ENCODE measurements around the gene PRRX2. TPM values are rescaled to one million over a fixed set of nuclear protein-coding genes. Genes with fewer than 3 reads are reported as not detected.

The PRRX2 gene
- total and polyA plus RNA-seq, 2 donors: 1.3 to 3.8 TPM

DNA sequence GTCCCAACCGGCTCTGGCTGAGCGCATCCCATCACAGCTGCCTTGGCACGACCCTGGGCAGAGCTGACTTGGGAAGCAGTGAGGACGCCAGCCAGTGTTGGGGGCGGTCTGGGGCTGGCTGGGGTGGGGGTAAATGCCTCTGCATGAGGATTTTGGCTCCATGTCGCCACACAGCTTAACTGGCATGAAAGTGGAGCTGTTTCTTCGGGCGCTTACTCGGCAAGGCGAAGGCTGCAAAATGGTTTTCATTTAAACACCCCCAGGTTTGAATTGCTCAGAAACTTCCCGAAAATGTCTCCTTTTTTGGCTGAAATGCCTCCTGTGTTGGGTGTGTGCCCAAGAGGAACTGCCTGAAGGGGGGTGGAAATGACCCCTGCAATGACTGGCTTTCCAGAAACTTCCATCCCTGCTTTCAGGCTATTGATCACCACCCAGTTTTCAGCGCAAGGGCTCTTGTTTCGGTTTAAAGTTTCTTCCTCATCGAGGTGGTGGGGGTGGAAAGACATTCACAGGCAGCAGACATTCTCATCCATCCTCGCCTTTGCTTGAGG, 49.1 kb downstream of the PRRX2 start:
- peaks cover 0 to 13% of the 10 kb centered on the region in 2 donors for H3K4me1 ChIP-seq (ENCODE audit: control insufficient read depth in 2 of 2, insufficient read depth in 2 of 2, low read length in 2 of 2)
- H3K36me3 ChIP-seq (ENCODE audit: control insufficient read depth in 2 of 2, insufficient read depth in 2 of 2, low read length in 1 of 2): no peaks in the 10 kb centered on the region
- DNase-seq (ENCODE audit: low read depth in 6 of 9, low spot score in 9 of 9): no peak
- no peak overlapping the region for H3K4me3 ChIP-seq (ENCODE audit: low read length in 2 of 2)
- no peaks in the 10 kb centered on the region for H3K9me3 ChIP-seq (ENCODE audit: control insufficient read depth in 2 of 2, insufficient read depth in 1 of 2, low read length in 1 of 2)
- peaks cover 5 to 53% of the 10 kb centered on the region in 2 donors for H3K27me3 ChIP-seq (ENCODE audit: control insufficient read depth in 2 of 2, insufficient read depth in 1 of 2, low read length in 1 of 2)
- H3K27ac ChIP-seq (ENCODE audit: low read depth in 1 of 2, low read length in 1 of 2): no peak overlapping the region
- WGBS: 82% methylated on average over 15 of the region's 15 CpGs

DNA sequence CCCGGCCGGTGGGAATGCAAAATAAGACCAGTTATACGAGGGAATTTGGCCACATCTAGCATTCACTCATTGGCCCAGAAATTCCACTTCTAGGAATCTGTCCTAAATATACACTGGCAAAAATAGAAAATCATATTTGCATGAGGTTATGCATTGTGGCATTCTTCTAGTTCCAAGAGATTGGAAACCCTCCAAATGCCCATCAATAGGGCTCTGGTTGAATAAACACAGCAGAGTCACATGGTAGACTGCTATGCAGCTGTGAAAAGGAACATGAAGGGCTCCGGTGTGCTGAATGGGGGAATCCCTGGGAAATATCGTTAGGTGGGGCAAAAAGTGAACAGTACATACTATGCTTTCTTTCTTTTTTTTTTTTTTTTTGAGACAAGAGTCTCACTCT, 50.6 kb downstream of the PRRX2 start:
- Histone ChIP-seq H3K9me3 (ENCODE audit: control insufficient read depth in 2 of 2, insufficient read depth in 1 of 2, low read length in 1 of 2) (no peaks in the 10 kb centered on the region), H3K4me1 (ENCODE audit: control insufficient read depth in 2 of 2, insufficient read depth in 2 of 2, low read length in 2 of 2) (peaks cover 0 to 13% of the 10 kb centered on the region in 2 donors), H3K36me3 (ENCODE audit: control insufficient read depth in 2 of 2, insufficient read depth in 2 of 2, low read length in 1 of 2) (no peaks in the 10 kb centered on the region), H3K27me3 (ENCODE audit: control insufficient read depth in 2 of 2, insufficient read depth in 1 of 2, low read length in 1 of 2) (peaks cover 5 to 42% of the 10 kb centered on the region in 2 donors), H3K4me3 (ENCODE audit: low read length in 2 of 2) (no peak overlapping the region), H3K27ac (ENCODE audit: low read depth in 1 of 2, low read length in 1 of 2) (no peak overlapping the region)
- WGBS: 90% methylated on average over 5 of the region's 5 CpGs
- DNase-seq (ENCODE audit: low read depth in 6 of 9, low spot score in 9 of 9): no peak

DNA sequence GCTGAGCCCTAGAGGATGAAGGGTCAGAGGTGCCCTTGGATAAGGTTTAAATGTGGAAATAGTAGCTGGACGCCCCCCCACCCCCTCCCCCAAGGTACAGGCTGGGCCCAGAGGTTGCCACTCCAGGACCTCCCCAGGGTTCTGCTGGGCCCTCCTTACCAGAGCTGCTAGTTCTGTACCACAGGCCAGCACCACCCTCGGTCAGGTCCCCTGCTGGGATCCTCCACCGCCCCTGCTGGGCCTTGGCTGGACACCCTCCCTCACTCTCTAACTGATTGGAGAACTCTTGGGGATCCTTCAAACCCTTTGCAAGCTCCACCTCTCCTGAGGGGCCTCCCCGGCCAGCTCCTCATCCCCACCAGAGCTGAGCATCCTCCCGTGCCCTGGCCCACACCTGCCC, 52.5 kb downstream of the PRRX2 start:
- no peak overlapping the region for H3K27ac ChIP-seq (ENCODE audit: low read depth in 1 of 2, low read length in 1 of 2)
- peaks cover 0 to 26% of the 10 kb centered on the region in 2 donors for H3K27me3 ChIP-seq (ENCODE audit: control insufficient read depth in 2 of 2, insufficient read depth in 1 of 2, low read length in 1 of 2)
- no peak for DNase-seq (ENCODE audit: low read depth in 6 of 9, low spot score in 9 of 9)
- H3K36me3 ChIP-seq (ENCODE audit: control insufficient read depth in 2 of 2, insufficient read depth in 2 of 2, low read length in 1 of 2): no peaks in the 10 kb centered on the region
- no peaks in the 10 kb centered on the region for H3K9me3 ChIP-seq (ENCODE audit: control insufficient read depth in 2 of 2, insufficient read depth in 1 of 2, low read length in 1 of 2)
- H3K4me3 ChIP-seq (ENCODE audit: low read length in 2 of 2): no peak overlapping the region
- peaks cover 0 to under 1% of the 10 kb centered on the region in 2 donors for H3K4me1 ChIP-seq (ENCODE audit: control insufficient read depth in 2 of 2, insufficient read depth in 2 of 2, low read length in 2 of 2)
- 95% methylated on average over 5 of the region's 5 CpGs for WGBS

DNA sequence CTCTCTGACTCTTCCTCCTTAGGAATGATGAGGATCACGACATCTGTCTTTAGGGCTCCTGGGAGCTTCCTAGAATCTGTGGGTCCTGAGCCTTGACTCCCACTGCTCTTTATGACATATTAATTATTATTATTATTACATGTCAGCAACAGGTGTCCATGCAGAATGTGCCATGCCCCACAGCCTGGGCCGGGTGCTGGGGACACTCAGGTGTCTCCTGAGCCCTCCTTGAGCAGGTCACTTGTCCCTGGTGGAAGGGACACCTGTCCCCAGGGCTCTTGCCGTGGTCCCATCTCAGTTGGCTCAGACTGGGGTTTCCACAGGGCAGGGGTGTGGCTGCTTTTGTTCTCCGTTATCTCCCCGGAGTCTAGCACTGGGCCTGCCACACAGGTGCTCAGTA, 53.2 kb downstream of the PRRX2 start:
- Histone ChIP-seq H3K27ac (ENCODE audit: low read depth in 1 of 2, low read length in 1 of 2) (no peak overlapping the region), H3K9me3 (ENCODE audit: control insufficient read depth in 2 of 2, insufficient read depth in 1 of 2, low read length in 1 of 2) (no peaks in the 10 kb centered on the region), H3K4me3 (ENCODE audit: low read length in 2 of 2) (no peak overlapping the region), H3K36me3 (ENCODE audit: control insufficient read depth in 2 of 2, insufficient read depth in 2 of 2, low read length in 1 of 2) (no peaks in the 10 kb centered on the region), H3K4me1 (ENCODE audit: control insufficient read depth in 2 of 2, insufficient read depth in 2 of 2, low read length in 2 of 2) (no peaks in the 10 kb centered on the region), H3K27me3 (ENCODE audit: control insufficient read depth in 2 of 2, insufficient read depth in 1 of 2, low read length in 1 of 2) (peaks cover 0 to 23% of the 10 kb centered on the region in 2 donors)
- WGBS: 92% methylated on average over 5 of the region's 5 CpGs
- DNase-seq (ENCODE audit: low read depth in 6 of 9, low spot score in 9 of 9): no peak

DNA sequence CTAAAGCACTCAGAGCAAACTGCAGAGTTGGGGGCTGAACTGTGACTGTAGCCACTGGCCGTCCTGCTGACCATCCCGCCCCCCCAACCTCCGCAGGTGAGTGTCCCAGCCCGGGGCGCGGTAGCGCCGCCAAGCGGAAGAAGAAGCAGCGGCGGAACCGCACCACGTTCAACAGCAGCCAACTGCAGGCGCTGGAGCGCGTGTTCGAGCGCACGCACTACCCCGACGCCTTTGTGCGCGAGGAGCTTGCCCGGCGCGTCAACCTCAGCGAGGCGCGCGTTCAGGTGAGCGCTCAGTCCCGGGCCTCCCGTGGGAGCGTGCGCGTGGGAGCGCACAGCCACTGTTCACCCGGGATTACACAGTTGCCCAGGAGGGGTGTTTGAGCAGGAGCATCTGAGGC, 53.7 kb downstream of the PRRX2 start:
- DNase-seq (ENCODE audit: low read depth in 6 of 9, low spot score in 9 of 9): no peak
- 78% methylated on average over 38 of the region's 38 CpGs for WGBS
- no peaks in the 10 kb centered on the region for H3K36me3 ChIP-seq (ENCODE audit: control insufficient read depth in 2 of 2, insufficient read depth in 2 of 2, low read length in 1 of 2)

DNA sequence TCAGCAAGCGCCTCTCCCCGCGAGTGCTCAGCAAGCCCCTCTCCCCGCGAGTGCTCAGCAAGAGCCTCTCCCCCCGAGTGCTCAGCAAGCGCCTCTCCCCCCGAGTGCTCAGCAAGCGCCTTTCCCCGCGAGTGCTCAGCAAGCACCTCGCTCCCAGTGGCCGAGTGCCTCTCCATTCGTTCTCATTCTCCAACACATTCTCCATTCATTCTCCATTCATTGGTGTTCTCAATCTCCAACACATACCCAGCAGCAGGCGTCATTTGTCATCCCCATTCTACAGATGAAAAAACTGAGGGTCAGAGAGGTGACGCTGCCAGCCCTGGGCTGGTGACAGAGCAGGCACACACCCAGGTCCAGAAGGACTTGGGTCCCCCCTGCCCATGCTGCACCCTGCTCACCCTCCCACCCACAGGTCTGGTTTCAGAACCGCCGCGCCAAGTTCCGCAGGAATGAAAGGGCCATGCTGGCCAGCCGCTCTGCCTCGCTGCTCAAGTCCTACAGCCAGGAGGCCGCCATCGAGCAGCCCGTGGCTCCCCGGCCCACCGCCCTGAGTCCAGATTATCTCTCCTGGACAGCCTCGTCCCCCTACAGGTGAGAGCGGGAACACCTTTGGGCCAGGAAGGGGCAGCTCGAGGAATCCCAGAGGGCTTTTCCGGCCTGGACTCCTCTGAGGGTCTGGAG, 54.9 kb downstream of the PRRX2 start:
- DNase-seq (ENCODE audit: low read depth in 6 of 9, low spot score in 9 of 9): no peak
- H3K9me3 ChIP-seq (ENCODE audit: control insufficient read depth in 2 of 2, insufficient read depth in 1 of 2, low read length in 1 of 2): no peaks in the 10 kb centered on the region
- 91% methylated on average over 31 of the region's 31 CpGs for WGBS
- no peaks in the 10 kb centered on the region for H3K4me1 ChIP-seq (ENCODE audit: control insufficient read depth in 2 of 2, insufficient read depth in 2 of 2, low read length in 2 of 2)
- no peaks in the 10 kb centered on the region for H3K36me3 ChIP-seq (ENCODE audit: control insufficient read depth in 2 of 2, insufficient read depth in 2 of 2, low read length in 1 of 2)
- H3K27ac ChIP-seq (ENCODE audit: low read depth in 1 of 2, low read length in 1 of 2): no peak overlapping the region
- H3K4me3 ChIP-seq (ENCODE audit: low read length in 2 of 2): no peak overlapping the region
- H3K27me3 ChIP-seq (ENCODE audit: control insufficient read depth in 2 of 2, insufficient read depth in 1 of 2, low read length in 1 of 2): peaks cover 0 to 20% of the 10 kb centered on the region in 2 donors

More for the DNA sequence above, 53.7 kb downstream of the PRRX2 start:
- Histone ChIP-seq H3K9me3 (ENCODE audit: control insufficient read depth in 2 of 2, insufficient read depth in 1 of 2, low read length in 1 of 2) (no peaks in the 10 kb centered on the region), H3K27ac (ENCODE audit: low read depth in 1 of 2, low read length in 1 of 2) (no peak overlapping the region), H3K27me3 (ENCODE audit: control insufficient read depth in 2 of 2, insufficient read depth in 1 of 2, low read length in 1 of 2) (peaks cover 0 to 23% of the 10 kb centered on the region in 2 donors), H3K4me3 (ENCODE audit: low read length in 2 of 2) (no peak overlapping the region), H3K4me1 (ENCODE audit: control insufficient read depth in 2 of 2, insufficient read depth in 2 of 2, low read length in 2 of 2) (no peaks in the 10 kb centered on the region)

DNA sequence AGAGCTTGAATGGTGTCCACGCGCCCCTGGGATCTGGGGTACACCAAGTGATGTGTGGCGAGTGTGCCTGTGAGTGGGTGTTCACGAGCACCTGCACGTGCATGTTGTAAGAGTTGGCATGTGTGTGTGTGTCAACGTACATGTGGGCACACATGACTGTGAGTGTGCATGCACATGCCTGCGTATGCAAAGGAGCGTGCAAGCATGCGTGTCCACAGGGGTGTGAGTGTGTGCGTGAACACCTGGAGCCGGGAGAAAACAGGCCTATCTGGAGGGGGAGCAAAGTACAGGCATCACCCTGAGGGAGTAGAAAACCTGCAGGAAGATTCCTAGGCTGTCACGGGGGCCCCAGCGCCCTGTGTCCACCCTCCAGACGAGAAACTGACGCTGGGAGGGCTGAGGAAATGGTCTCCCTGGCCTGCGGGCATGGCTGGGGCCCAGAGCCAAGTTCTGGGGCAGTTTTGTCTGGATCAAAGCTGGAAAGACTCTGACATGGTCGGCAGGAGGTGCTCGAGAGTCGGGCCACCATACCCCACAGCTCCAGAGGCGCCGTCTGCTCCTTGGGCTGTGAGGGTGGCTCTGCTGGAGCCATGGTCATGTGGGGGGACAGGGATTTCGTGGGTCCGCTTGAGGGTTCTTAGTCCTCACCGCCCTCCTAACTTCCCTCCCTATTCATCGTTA, 55.6 kb downstream of the PRRX2 start:
- H3K4me1 ChIP-seq (ENCODE audit: control insufficient read depth in 2 of 2, insufficient read depth in 2 of 2, low read length in 2 of 2): no peaks in the 10 kb centered on the region
- no peaks in the 10 kb centered on the region for H3K36me3 ChIP-seq (ENCODE audit: control insufficient read depth in 2 of 2, insufficient read depth in 2 of 2, low read length in 1 of 2)
- 94% methylated on average over 25 of the region's 25 CpGs for WGBS
- H3K4me3 ChIP-seq (ENCODE audit: low read length in 2 of 2): no peak overlapping the region
- H3K27me3 ChIP-seq (ENCODE audit: control insufficient read depth in 2 of 2, insufficient read depth in 1 of 2, low read length in 1 of 2): peaks cover 0 to 27% of the 10 kb centered on the region in 2 donors
- DNase-seq (ENCODE audit: low read depth in 6 of 9, low spot score in 9 of 9): no peak
- no peaks in the 10 kb centered on the region for H3K9me3 ChIP-seq (ENCODE audit: control insufficient read depth in 2 of 2, insufficient read depth in 1 of 2, low read length in 1 of 2)
- no peak overlapping the region for H3K27ac ChIP-seq (ENCODE audit: low read depth in 1 of 2, low read length in 1 of 2)

DNA sequence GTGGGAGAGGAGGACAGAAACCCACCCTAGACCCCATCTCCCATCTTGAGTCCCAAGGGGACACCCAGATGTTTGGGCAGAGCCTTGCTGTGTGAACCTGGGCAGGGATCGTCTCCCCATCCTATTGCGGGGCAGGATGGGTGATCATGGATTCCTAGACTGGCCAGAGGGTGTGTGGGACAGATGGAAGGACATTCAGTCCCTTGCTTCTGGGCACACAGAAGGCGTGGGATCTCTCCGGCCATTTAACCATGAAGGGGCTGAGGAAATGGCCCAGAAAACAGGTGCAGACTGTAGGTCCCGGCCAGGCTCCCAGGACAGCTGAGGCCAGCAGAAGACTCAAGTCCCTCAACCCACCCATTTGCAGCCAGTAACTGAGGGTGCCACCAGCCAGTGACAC, 57.5 kb downstream of the PRRX2 start:
- Histone ChIP-seq H3K4me3 (ENCODE audit: low read length in 2 of 2) (no peak overlapping the region), H3K27ac (ENCODE audit: low read depth in 1 of 2, low read length in 1 of 2) (no peak overlapping the region), H3K4me1 (ENCODE audit: control insufficient read depth in 2 of 2, insufficient read depth in 2 of 2, low read length in 2 of 2) (peaks cover 0 to 5% of the 10 kb centered on the region in 2 donors), H3K27me3 (ENCODE audit: control insufficient read depth in 2 of 2, insufficient read depth in 1 of 2, low read length in 1 of 2) (peaks cover 0 to 37% of the 10 kb centered on the region in 2 donors), H3K36me3 (ENCODE audit: control insufficient read depth in 2 of 2, insufficient read depth in 2 of 2, low read length in 1 of 2) (no peaks in the 10 kb centered on the region), H3K9me3 (ENCODE audit: control insufficient read depth in 2 of 2, insufficient read depth in 1 of 2, low read length in 1 of 2) (no peaks in the 10 kb centered on the region)
- WGBS: 96% methylated on average over 5 of the region's 5 CpGs
- DNase-seq (ENCODE audit: low read depth in 6 of 9, low spot score in 9 of 9): no peak

DNA sequence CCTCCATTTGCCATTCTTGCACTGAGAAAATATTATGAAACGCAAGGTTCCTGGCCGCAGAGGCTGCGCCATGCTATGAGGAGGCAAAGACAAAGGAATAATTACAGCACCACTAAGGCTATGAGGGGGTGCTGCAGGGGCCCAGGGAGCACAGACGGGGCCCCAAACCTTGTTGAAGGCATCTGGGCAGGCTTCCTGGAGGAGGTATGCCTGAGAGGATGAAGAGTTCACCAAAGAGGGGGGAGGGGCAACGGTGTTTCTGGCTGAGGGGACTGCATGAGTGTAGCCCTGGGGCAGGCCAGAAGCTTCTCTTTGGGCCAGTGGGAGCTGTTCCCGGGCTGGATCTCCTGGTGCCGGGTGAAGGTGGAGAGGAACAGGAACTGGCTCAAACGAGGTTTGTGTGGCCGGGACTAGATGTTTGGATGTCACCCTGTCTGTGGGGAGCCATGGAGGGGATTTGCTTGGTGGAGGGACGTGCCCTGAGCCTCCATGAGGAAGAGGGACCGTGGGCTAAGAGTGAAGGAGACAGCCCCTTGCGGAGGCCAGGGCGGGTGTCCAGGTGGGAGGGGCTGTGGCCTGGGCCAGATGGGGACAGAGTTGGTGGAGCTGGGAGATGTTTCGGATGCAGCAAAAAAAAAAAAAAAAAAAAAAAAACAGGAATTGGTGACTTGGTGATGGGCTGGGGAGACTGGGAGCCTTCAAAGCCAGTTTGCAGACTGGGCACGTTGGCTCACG, 59.2 kb downstream of the PRRX2 start:
- Histone ChIP-seq H3K4me3 (ENCODE audit: low read length in 2 of 2) (no peak overlapping the region), H3K36me3 (ENCODE audit: control insufficient read depth in 2 of 2, insufficient read depth in 2 of 2, low read length in 1 of 2) (no peaks in the 10 kb centered on the region), H3K27me3 (ENCODE audit: control insufficient read depth in 2 of 2, insufficient read depth in 1 of 2, low read length in 1 of 2) (peaks cover 0 to 33% of the 10 kb centered on the region in 2 donors), H3K27ac (ENCODE audit: low read depth in 1 of 2, low read length in 1 of 2) (no peak overlapping the region), H3K4me1 (ENCODE audit: control insufficient read depth in 2 of 2, insufficient read depth in 2 of 2, low read length in 2 of 2) (peaks cover 0 to 5% of the 10 kb centered on the region in 2 donors), H3K9me3 (ENCODE audit: control insufficient read depth in 2 of 2, insufficient read depth in 1 of 2, low read length in 1 of 2) (no peaks in the 10 kb centered on the region)
- no peak for DNase-seq (ENCODE audit: low read depth in 6 of 9, low spot score in 9 of 9)
- 88% methylated on average over 16 of the region's 16 CpGs for WGBS
